NT2/D1 (cell line): ENCODE data around the gene CYP27C1.

Experiments
- SUZ12 ChIP-seq: IDR thresholded peaks from 2 replicates; pipeline ENCODE4 v1.6.1; 2011; ENCODE audit not compliant: insufficient read length, insufficient read depth; ENCODE audit errors: extremely low read depth
- YY1 ChIP-seq: IDR thresholded peaks from 2 replicates; pipeline ENCODE4 v1.6.1; 2011; ENCODE audit not compliant: insufficient read length, insufficient read depth
- ZNF274 ChIP-seq: IDR thresholded peaks from 2 replicates; pipeline ENCODE4 v1.6.1; 2011; ENCODE audit warnings: mild to moderate bottlenecking, low read depth, low read length

GRCh38 chr2:127177617-127178263 is 42.4 kb downstream of the CYP27C1 start:
- TF ChIP-seq SUZ12, result no peak
- TF ChIP-seq ZNF274, result no peak
- no peak for TF ChIP-seq YY1
